ENCODE measurements around the gene RIIAD1.

RIIAD1 gene

GRCh38 chr1:151710187-151710840, 11.0 kb upstream of the RIIAD1 start:
- no peak for DNase-seq (ENCODE audit: low read depth in 2 of 2, low spot score in 1 of 2)

GRCh38 chr1:151711044-151711800, 10.1 kb upstream of the RIIAD1 start:
- no peak for DNase-seq (ENCODE audit: low read depth in 2 of 2, low spot score in 1 of 2)

GRCh38 chr1:151711951-151712350, 9.4 kb upstream of the RIIAD1 start:
- no peak for DNase-seq (ENCODE audit: low read depth in 2 of 2, low spot score in 1 of 2)

GRCh38 chr1:151713044-151713443, 8.3 kb upstream of the RIIAD1 start:
- DNase-seq (ENCODE audit: low read depth in 2 of 2, low spot score in 1 of 2) = no peak

- no peak for DNase-seq (ENCODE audit: low read depth in 2 of 2, low spot score in 1 of 2)
Observed at GRCh38 chr1:151713874-151714273, 7.4 kb upstream of the RIIAD1 start.

GRCh38 chr1:151714820-151715725, 6.2 kb upstream of the RIIAD1 start:
- DNase-seq (ENCODE audit: low read depth in 2 of 2, low spot score in 1 of 2) = no peak

- DNase-seq (ENCODE audit: low read depth in 2 of 2, low spot score in 1 of 2) = no peak
Observed at GRCh38 chr1:151715726-151716404, 5.5 kb upstream of the RIIAD1 start.

GRCh38 chr1:151716405-151716762, 4.9 kb upstream of the RIIAD1 start:
- DNase-seq (ENCODE audit: low read depth in 2 of 2, low spot score in 1 of 2) = no peak

- DNase-seq (ENCODE audit: low read depth in 2 of 2, low spot score in 1 of 2) = no peak
Observed at GRCh38 chr1:151716771-151717631, 4.3 kb upstream of the RIIAD1 start, which contains the start of gene CELF3. CELF3 (minus strand) TSS chr1:151716803; CDS start chr1:151716020, 783 bp downstream.

GRCh38 chr1:151718011-151718431, 3.3 kb upstream of the RIIAD1 start:
- DNase-seq (ENCODE audit: low read depth in 2 of 2, low spot score in 1 of 2) = no peak

DNA sequence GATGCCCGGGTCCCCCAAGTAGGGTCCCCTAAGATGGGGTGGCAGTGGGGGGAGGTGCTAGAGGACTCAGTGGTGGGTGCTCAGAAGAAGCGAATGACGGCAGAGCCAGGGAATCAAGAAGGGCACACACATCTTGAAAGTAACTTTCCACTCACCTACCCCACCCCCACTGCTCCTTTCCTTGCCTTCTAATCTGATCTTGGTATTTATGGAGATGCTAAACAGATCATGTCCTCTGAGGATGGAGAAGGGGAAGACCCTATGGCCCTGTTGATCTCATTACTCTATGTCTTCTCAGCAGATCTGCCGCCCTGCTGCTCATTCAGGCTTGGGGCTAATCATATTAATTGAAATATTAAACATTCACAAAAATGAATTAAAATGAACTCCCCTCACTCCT, 2.7 kb upstream of the RIIAD1 start:
- DNase-seq (ENCODE audit: low read depth in 2 of 2, low spot score in 1 of 2) = no peak

DNA sequence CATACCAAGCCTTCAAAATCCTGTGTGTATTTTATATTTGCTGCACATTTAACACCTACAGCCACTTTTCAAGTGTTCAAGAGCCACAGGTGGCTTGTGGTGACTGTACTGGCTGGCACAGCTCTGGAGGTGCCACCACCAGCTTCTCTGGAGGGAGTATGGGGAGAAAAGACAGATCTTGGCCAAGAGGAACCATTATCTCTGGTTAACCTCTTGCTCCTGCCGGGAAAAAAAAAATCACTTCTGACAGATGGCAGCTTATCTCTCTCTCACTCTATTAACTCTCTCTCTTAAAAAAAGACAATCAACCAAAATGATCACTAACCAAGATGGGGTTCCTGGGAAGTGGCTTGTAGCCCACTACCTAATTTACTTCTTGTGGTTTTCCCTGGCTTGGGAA, 1.2 kb upstream of the RIIAD1 start:
- no peak for DNase-seq (ENCODE audit: low read depth in 2 of 2, low spot score in 1 of 2)

GRCh38 chr1:151720554-151720953, 768 bp upstream of the RIIAD1 start:
- DNase-seq (ENCODE audit: low read depth in 2 of 2, low spot score in 1 of 2) = no peak

GRCh38 chr1:151721788-151722510, 627 bp downstream of the RIIAD1 start:
- DNase-seq (ENCODE audit: low read depth in 2 of 2, low spot score in 1 of 2) = no peak

GRCh38 chr1:151723726-151724370, 2.5 kb downstream of the RIIAD1 start:
- DNase-seq (ENCODE audit: low read depth in 2 of 2, low spot score in 1 of 2) = no peak

- DNase-seq (ENCODE audit: low read depth in 2 of 2, low spot score in 1 of 2) = no peak
Observed at GRCh38 chr1:151728151-151729054, 7.1 kb downstream of the RIIAD1 start.

DNA sequence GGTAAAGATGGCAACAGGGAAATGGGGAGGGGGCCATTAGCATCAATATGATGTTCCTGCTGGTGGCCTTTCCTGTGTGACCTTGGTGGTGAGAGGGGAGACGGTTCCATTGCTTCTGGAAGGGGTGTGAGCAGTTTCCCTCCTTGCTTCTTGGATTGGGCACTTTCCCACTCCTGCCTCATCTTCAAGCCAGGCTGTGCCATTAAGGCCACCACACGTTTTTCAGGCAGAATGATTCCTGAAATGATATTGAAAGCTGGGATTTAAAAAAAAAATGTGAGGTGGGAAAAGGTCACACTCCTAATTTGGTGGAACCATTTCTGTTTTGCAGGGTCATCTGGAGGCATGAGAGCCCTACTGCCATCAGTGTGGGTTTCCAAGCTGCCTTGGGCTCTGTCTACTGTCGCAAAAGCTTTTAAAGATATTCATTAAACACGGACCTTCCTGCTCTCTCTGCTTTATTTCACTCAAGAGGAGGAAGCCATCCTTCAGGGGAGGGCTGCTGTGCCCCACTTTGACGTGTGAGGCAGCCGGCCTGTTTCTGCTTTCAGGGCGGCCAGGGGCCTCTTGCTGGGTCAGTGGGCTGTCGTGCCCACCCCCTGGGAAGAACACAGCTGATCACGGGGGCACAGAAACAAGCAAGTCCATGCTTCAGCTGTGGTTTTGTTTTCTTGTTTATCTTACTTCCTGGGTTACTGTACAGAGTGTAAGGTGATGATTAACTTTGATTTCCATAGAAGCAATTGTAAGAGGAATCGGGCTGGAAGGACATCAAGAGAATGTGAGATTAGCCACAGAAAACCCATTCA, 8.0 kb downstream of the RIIAD1 start:
- DNase-seq (ENCODE audit: low read depth in 2 of 2, low spot score in 1 of 2) = no peak
